Globus pallidus (tissue), 1 donor: Measurements from ENCODE around the gene MMP17.
A peak's percentile ranks its signal among the peaks of the same experiment; 100 is the strongest.
"Not testable (repeated sequence)": the region's sequence is repeated elsewhere in the genome, so short reads cannot be mapped to it uniquely, and the experiment has no call there.

Experiments
- DNase-seq: peaks from one replicate; pipeline ENCODE4 v3.0.0-alpha.2; 2015; ENCODE audit warnings: low spot score

The MMP17 gene

DNA sequence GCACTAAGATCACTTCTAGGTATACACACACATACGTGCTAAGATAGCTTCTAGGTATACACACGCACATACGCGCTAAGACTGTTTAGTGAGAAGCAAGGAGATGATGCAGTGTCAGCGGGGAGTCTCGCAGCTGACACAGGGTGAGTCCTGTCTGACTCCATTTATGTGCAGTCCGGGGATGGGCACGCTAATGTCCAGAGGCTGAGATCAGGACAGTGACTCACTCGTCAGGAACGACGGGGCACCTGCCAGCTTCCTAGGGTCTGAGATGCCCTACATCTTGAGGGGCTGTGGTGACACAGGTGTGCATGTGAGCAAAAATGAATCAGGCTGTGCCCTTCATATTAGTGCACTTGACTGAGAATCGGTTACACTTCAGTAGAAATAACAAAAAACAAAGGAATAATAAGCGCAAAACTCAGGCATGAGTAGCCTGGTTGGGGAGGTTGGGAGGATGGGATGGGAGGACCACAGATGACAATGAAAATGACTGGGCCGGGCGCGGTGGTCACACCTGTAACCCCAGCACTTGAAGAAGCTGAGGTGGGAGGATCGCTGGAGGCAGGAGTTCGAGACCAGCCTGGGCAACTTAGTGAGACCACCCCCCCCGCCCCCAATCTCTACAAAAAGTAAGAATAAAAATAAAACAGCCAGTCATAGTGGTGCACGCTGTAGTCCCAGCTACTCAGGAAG, 37.1 kb downstream of the MMP17 start:
- no peak for DNase-seq

DNA sequence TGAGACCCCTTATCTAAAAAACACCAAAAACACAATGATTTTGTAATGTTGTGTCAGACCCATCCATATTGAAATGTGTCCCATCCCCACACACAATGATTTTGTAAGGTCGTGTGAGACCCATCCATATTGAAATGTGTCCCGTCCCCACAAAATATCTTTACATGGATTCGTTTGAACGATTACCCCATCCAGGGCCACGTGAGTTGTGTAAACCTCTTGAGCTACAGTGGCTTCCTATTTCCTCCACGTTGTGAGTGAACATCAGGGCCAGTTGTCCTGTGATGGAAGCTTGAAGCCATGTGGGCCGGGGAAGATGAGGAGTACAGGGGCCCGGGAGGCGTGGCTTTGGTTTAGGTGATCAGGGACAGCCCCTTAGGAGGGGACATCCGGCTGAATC, 39.3 kb downstream of the MMP17 start:
- no peak for DNase-seq

DNA sequence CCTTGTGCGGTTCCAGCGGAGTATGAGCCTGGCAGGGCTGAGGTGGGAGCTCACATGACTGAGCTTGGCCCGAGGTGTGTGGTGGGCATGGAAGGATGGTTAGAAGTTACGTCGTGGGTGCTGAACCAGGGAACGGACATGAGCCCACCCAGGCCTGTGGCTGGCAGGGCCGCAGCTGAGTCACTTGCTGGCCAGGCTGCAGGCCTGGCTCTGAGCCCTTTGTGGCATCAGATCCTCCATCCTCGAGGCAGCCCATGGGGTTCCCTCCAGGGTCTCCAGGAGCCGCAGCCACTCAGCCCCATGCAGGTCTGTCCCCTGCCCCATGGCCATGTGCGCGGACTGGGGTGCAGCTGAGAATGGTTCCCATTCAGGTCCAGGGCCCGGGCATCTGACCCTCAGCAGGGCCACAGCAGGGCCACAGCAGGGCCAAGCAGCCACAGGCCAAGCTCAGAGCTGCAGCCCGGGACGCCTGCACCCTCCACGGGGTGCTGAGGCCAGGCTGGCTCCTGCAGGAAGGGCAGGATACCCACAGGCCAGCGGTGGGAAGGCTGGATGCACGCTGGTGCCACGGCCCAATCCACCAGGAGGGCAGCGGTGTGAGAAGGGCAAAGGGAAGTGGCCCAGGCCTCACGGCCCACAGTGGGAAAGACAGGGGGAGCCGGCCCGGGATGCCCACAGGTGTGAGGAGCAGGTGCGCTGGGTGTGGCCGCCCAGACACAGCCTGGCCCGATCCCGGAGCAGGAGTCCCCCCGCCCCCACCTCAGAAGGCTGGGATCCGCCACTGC, 39.9 kb downstream of the MMP17 start:
- DNase-seq: no peak

DNA sequence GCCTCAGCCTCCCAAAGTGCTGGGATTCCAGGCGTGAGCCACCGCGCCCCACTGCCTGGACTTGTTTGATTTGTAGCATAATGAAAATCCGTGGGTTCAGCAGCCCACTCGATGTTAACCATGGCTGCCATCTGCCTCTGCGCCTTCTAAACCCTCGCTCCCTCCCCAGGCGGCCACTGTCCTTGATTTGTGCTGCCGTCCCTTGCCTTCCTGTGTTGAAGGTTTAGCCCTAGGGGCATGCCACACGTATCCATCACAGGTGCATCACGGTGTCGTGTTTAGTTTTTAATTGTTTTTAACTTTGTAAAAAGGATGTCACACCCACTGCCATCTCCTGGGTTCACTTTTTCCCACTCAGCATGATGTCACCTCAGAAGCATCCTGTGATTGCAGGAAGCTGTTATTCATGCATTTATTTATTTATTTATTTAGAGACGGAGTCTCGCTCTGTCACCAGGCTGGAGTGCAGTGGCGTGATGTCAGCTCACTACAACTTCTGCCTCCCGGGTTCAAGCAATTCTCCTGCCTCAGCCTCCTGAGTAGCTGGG, 41.8 kb downstream of the MMP17 start:
- no peak for DNase-seq

DNA sequence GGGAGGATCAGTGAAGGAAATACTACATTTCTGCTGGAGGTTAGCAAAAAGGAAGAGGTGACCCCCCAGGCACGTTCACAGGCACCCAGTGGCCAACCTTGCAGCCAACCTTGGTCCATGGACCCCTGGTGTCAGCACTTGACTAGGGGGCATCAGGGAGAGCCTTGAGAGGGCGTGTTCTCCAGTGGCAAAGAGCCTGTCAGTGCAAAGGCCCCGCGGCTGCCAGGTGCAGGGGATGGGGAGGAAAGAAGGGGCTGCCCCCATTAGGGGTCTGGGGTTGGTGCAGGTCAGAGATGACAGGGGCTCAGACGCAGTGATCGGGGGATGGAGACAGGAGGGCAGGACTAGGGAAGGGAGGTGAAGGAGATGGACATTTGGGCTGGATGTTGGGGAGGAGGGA, 43.5 kb downstream of the MMP17 start:
- DNase-seq: no peak

DNA sequence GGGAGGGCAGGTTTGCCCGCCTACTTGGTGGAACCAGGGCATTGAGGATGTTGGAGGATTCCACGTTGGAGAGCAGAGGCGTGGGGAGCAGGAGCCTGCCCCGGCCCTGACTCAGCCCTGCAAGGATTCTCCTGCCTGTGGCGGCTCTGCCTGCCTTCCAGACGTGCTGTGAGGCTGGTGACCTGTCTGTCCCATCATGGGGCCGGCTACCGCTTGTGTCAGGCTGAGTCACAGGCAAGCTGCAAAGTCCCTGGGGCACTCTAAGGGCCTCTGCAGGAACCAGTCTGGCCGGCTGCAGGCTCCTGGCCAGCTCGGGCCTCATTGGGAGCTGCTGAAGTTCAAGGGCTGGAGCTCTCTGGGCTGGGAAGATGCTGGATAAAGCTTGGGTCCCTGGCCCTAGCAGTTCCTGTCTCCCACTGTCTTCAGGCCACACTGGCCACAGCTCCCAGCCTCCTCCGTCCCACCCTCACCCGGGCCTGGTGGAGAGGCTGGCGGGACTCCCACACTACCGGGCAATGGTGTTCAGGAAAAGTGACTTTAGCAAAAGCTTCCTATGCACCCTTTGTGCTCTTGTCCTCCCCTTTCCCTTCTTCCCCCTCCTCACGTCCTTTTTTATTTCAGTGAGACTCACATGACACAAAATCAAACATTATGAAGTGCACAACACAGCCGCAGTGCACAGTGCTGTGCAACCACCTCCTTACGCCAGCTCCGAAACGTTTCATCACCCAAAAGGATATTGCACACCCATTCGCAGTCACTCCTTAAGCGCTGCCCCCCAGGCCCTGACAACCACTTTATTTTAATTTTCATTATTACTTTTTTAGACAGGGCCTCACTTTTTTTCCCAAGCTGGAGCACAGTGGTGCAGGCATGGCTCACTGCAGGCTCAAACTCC, 44.2 kb downstream of the MMP17 start:
- no peak for DNase-seq

DNA sequence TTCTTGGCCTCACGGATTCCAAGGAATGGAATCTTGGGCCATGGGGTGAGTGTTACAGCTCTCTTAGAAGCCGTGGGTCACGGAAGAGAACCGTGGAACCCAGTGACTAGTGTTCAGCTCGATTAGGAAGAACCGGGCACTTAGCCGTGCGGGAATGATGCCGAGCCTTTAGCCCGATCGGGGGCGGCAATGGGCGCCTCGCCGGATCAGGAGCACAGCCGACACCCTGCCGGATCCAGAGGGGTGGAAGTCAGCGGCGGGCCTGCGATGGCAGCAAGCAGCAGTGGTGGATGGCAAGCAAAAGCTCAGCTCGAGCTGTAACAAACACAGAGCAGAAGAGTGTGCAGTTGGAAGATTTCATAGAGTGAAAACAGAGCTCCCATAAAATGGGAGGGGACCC, 45.1 kb downstream of the MMP17 start:
- no peak for DNase-seq

DNA sequence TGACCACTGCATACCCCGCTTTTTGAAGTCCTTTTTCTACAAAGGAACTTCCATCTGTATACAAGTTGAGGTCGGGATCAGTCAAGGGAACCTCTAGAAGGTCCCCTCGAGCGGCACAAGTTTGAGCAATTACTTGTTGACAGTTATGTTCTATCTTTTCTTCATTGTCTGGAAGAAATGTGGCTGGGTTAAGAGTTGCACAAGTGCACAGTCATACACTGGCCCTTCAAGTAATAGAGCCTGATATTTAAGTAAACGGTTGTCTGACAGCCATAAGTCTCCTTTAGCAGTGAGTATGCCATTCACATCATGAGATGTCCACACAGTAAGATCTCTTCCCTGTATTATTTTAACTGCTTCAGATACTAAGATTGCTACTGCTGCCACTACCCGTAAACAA, 46.8 kb downstream of the MMP17 start:
- DNase-seq: not testable (repeated sequence)

DNA sequence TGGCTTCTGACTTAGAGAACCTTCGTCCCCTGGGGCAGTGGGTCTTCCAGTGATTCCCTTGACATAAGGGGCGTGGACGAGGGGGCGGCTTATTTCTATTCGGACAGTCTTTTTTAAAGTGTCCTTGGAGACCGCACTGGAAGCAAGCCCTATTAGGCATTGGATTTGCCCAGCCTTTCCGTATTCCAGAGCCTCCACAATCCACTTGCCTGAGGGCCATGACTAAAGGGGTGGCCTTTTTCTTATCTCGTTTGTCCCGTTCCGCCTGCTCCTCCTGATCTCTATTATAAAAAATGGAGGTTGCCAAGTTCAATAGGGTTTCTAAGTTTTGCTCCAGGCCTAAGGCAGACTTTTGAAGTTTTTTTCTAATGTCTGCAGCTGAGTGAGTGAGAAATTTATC, 49.0 kb downstream of the MMP17 start:
- not testable (repeated sequence) for DNase-seq

DNA sequence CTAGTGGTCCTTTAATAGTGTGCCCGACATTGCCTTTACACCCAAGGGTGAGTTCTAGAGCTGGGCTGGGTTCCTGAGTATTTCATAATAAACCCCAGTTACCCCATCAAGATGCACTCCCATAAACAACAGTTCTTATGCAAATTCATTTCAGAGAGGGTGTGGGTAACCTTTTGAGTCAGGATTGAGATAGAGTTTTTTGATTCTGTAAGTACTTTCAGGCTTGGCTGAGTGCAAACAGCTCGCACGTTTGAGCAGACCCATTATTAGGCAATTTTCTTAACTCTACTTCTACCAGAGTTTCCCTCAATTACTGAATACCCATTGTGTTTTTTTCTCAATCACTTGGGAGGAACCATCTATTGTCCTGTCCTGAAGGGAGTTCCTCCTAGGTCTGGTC, 50.2 kb downstream of the MMP17 start:
- DNase-seq: not testable (repeated sequence)

DNA sequence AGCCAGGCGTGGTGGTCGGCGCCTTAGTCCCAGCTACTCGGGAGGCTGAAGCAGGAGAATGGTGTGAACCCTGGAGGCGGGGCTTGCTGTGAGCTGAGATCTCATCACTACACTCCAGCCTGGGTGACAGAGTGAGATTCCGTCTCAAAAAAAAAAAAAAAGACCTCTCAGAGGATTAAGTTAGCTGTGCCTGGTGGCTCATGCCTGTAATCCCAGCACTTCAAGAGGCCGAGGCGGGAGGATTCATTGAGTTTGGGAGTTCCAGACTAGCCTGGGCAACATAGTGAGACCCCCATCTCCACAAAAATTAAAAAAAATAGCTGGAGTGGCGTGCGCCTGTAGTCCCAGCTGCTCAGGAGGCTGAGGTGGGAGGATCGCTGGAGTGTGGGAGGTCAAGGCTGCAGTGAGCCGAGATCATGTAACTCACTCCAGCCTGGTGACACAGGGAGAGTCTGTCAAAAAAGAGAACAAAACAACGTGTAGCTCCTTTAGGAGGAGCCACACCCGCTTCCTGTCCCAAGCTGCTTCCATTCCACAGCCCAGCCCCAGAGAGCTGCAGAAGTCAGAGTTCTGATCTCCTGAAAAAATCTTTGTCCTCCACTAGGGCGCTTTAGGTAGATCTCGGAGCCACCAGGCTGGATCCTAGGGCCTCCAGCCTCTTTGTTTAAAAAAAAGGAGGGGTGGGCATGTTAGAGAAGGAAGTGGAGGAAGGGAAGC, 54.8 kb downstream of the MMP17 start:
- DNase-seq: no peak

DNA sequence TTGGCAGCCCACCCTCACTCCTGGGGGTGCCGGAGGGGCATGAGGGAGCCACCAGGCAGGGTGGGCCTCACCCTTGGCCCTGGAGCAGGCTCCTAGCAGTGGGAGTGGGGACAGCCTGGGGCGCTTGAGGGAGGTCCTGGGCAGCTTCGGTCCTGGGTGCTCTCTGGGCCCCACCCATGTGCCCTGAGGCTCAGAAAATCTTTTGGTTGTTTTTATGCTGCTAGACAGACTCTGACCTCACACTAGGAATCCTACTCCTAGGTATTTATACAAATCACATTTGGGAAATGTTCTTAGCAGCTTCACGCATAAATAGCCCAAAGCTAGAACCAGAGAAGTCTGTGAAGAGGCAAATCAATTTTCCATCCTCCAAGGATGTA, 55.3 kb downstream of the MMP17 start:
- DNase-seq: no peak

DNA sequence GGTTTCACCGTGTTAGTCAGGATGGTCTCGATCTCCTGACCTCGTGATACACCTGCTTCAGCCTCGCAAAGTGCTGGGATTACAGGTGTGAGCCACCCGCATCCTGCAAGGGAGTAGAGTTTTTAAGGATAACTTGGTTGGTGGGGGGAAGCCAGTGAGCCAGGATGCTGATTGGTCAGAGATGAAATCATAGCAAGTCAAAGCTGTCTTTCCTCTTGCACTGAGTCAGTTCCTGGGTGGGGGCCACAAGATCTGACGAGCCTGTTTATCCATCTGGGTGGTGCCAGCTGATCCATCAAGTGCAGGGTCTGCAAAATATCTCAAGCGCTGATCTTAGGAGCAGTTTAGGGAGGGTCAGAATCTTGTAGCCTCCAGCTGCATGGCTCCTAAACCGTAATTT, 56.9 kb downstream of the MMP17 start:
- not testable (repeated sequence) for DNase-seq

DNA sequence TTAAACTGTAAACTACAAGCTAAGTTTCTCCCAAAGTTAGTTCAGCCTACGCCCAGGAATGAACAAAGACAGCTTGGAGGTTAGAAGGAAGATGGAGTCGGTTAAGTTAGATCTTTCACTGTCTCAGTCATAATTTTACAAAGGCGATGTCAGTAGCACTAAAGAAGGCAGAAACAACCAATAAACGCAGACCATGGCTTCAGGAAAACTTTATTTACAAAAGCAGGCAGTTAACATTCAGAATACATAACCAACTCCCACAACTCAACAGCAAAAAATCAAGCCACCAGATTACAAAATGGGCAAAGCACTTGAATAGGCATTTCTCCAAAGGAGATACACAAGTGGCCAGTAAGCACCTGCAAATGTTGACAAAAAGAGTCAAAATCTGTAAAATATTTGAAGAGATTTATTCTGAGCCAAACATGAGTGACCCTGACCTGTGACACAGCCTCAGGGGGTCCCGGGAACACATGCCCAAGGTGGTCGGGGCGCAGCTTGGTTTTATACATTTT, 57.4 kb downstream of the MMP17 start:
- DNase-seq: no peak

DNA sequence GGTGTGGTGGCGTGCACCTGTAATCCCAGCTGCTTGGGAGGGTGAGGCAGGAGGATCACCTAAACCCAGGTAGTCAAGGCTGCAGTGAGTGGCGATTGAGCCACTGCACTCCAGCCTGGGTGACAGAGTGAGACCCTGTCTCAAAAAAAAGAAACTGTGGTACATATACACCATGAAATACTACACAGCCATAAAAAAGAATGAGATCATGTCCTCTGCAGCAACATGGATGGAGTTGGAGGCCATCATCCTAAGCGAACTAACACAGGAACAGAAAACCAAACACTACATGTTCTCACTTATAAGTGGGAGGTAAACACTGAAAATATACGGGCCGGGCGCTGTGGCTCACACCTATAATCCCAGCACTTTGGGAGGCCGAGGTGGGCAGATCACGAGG, 63.5 kb downstream of the MMP17 start:
- DNase-seq: not testable (repeated sequence)

DNA sequence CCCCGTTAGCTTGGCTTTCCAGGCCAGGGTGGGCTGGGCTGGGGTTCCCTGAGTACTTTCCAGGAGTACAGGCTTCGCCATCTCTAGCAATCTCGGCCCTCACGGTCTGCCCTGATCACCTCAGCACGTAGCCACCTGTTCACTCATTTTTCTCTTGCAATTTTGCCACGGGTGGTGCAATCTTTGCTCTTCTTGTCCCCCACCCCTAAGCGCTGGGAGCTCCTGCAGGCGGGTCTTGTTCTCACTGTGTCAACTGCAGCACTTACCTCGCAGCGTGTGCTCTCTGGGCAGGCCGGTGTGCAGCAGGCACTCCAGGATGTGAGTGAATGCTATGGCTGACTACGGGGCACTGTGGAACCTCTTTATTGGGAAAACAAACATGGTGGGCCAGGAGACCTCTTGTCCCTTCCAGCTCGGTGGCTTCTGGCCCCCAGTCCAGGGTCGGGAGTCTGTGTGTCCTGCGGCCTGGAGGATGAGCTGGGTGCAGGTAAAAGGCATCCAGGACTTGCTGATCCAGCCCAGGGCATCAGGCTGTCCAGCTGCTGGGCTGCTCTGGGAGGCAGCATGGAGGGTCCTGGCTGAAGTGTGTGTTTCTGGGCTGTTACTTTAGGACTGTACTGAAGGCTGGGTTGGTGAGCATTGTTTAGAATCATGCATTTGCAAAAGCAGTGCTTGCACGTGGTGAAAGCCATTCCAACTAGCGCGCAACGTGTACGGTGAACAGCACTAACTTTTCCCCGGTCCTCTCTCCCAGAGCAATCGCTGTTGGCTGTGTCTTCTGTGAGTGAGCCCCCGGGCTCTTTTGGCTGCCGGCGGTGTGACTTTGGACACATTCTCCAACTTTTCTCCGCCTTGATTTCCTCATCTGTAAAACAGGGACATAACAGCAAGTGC, 64.8 kb downstream of the MMP17 start:
- DNase-seq: no peak

DNA sequence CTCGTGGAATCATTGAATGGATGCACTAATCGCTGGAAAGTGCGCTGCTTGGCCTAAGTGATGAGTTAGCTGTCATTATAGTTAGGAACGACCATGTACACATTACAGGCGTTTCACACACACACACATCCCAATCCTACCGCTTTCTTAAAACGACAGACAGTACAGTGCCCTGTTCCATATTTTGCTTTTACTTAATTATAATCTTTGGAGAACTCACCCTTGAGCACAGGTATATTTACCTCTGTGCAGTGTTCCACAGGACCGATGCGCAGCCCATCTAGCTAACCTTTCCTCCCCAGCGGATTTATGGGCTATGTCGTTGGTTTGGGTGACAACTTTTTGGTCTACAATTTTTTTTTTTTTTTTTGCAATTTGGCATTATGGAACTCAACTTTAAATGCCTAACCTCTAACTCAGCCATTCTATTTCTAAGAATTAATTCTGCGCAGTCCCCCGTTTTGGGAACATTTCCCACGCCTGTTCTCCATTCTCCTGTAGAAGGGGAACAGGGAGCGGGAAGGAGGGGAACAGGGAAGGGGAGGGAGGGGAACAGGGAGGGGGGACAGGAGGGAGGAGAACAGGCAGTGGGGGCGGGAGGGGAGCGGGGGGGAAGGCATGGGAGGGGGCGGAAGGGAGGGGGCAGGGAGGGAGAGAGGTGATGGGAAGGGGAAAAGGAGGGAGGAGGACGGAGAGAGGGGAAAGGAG, 65.6 kb downstream of the MMP17 start:
- DNase-seq: no peak

DNA sequence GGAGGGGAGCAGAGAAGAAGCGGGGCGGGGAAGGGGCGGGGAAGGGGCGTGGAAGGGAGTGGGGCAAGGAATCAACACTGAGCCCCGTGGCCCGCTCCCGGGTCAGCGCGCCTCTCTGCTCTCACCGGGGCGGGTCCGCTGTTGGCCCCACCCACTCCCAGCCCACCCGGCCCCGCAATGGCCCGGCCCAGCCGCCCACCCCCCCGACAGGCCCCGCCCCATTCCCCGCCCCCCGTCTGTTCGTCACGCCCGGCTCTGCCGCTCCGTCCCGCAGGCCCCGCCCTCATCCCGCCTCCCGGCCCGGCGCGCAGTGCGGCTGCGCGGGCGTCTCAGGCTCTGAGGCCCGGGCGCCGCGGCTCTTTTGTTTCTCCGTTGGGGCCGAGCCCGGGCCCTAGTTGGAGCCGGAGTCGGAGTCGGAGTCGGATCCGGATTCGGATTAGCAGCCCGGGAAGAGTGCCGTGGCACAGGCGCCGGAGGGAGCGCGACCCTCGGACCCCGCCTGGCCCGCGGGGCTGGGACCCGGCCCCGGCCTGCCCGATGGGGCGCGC, 66.2 kb downstream of the MMP17 start, which contains the start of gene ULK1:
Gene ULK1 (plus strand): TSS at position 310 of the 548 bp plus-strand sequence. CDS start 380 bp downstream, outside the sequence.
- DNase-seq: peak; percentile 92

DNA sequence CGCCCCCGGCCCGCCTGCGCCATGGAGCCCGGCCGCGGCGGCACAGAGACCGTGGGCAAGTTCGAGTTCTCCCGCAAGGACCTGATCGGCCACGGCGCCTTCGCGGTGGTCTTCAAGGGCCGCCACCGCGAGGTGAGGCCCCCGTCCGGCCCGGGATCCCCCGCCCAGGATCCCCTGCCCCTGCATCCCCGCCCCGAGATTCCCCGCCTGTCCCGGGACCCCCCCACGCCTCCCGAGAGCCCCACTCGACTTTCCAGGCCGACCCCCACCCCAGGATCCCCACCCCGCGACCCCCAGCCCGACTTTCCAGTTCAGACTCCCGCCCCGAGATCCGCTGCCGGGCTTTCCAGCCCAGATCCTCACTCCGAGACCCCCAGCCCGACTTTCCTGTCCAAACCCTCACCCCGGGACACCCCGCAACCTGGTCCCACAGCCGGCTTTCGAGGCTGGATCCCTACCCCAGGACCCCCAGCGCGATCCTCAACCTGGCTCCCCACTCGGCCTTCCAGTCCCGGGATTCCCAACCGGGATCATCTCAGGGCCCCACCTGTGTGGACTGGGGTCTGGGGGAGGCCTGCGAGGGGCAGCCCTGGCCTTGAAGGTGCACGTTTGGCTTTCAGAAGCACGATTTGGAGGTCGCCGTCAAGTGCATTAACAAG, 66.9 kb downstream of the MMP17 start:
- DNase-seq: no peak
